ENCODE measurements around the gene RALGDS.
"Not testable (repeated sequence)": the region's sequence is repeated elsewhere in the genome, so short reads cannot be mapped to it uniquely, and the experiment has no call there.

The RALGDS gene

DNA sequence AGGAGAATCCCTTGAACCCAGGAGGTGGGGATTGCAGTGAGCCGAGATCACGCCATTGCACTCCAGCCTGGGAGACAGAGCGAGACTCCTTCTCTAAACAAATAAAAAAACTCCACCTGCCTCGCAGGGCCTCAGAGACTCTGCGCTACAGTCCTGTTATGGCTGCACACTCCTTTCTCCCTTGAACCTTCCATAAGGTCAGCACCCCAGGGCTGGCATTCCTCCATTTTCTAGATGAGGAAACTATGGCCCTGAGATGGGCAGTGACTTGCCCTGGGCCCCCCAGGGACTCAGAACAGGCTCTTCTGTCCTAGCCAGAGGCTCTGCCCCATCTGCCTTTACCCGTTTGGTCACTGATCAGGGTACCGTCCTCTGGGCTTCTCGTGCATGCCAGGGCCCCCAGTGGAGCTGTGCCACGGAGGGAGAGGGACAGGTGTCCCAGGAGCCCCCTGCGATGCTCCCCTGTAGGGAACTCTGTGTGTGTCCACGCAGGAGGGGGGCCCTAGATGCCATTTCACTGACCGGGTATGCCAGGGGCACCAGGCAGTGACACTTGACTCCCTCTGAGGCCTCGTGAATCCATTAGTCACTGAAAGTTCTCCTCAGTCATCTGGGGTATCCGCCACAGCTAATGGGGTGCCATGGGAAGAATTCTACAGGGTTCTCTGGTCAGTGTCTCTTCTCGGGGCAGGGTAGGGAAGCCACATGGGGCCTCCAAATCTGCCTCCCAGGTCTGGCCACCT lies 16.2 kb downstream of the RALGDS start:
- DNase-seq, result no peak

GRCh38 chr9:133103987-133104505 lies 17.0 kb downstream of the RALGDS start:
- DNase-seq, result no peak

DNA sequence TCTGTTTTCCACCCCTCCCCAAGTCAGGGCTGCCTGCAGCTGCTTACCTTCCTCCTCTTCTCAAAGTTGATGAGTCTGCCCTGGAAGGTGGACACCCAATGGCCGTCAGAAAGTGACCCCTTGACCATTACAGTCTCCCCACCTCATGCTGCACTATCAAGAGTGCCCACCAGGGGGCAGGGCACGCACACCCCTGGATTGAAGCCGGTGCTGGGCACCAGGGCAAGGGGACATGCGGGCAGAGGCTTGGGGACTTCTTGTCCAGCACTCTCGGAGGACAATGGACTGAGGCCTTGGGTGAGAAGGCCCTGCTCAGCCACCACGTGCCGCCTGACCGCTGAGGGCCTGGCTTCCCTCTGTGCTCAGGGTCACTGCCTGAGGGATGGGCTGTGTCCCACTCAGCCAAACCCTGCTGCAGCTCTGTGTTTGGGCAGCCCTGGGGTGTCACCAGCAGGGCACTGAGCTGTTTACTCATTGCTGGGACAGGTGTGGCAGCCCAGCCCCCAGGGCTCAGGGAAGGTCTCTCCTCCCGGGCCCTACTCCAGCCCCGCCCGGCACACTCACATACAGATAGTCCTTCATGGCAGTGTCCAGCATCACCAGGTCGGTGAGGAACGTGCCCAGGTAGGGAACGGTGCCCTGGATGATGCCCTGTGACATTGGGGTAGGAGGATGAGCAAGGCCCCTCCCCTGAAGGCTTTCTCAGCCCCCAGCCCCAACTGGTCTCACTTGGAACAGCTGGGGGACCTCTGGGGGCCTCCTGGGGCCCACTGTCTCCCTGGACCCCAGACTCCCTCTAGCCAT lies 17.7 kb downstream of the RALGDS start:
- DNase-seq, result peak in 1 of 2 donors; percentile 54

DNA sequence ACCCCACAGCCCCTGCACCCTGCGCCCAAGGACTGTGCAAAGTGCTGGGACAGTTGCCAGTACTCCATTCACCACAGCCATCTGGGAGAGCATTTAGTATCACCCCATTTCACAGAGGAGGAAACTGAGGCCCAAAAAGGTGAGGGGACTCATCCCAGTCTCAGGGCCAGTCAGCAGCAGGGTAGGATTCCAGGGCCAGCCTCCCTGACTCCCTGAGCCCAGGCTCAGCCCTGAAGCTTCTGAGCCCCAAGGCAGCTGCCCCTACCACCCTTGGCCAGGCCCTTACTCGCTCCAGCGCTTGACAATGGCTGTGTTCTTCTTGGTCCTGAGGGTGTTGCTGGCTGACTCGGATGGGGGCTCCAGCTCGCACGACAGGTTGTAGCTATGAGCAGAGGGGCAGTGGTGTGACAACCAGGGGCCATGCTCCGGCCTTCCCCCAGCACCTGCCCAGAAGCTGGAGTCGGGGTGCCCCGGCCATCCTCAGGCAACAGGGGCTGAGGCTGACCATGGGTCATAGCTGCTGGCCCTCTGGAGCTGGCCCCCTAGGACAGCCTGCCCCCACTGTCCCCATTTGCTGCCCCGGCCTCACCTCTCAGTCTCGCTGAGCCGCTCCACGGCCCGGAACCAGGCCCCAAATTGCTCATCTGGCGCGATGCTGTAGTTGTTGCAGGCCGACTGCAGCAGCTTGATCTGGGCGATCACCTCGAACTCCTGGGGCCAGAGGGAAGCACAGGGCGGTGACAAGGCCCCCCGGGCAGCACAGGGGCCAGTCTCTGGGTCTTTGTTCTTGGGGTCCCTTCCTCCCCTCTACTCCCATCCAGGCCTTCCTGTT lies 18.6 kb downstream of the RALGDS start:
- no peak for DNase-seq

DNA sequence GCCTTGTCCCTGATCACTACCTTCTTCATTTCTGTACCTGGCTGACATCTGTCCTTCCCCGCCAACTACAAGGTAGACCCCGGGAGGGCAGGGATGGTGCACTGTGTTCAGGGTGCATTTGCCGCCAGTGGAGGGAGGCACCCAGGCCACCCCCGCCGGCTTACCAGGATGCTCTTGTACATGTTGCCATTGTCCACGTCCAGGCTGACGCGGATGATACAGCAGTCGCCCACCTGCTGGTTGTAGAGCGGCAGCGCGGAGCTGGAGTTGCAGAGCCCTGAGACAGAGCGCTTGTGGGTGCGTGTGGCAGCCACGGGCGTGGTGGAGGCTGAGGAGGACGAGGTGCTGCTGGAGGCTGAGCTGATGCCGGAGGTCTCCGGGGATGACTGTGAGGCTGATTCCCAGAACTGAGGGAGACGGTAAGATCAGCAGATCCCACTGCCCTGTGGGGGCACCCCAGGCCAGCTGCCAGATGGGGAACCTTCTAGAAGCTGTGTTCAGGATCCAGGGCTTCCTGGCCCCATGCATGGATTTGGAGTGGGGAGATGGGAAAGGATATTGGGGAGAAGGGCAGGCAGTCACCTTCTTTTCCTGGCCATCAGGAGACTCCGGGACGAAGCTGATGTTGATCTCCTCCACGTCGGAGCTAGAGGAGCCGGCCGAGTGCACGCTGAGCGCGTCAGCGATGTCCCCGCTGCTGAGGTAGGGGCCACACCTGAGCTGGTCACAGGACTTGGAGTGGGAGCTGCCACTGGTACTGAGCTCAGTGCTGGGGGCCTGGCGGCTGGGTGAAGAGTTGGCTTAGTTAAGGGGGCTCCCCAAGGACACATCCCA lies 19.5 kb downstream of the RALGDS start:
- DNase-seq, result no peak

- DNase-seq, result no peak
Measured at GRCh38 chr9:133100506-133101355, 20.3 kb downstream of the RALGDS start.

GRCh38 chr9:133099726-133100505 lies 21.1 kb downstream of the RALGDS start:
- DNase-seq, result no peak

- no peak for DNase-seq
Measured at GRCh38 chr9:133098871-133099270, 22.2 kb downstream of the RALGDS start.

DNA sequence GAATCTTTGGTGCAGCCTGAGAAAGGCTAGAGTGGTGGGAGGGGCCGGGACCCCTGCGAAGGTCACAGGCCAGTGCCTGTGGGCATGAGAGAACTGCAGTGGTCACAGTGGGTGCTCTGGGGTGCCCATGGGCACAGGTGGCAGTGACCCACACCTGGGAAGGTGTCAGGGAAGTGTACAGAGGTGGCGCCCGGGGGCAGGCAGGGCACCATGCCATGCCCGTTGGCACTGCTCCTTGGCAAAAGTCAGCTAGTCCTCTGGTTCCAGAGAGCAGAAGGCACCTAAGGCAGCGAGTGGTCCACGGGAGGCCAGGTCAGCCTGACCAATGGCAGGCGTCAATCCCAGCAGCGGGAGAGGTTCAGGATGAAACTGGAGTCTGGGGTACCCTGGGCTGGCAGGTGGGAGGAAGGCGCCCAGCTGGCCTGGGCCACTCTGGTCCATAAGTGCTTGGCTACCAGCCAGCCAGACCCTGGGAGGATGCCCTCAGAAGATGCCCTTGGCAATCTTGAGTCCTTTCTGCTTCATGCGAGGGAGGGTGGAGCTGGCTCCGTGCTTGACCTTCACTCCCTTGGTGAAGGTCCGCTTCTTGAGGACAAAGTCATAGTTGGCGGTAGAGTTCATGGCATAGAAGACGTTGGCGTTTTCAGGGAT lies 22.8 kb downstream of the RALGDS start:
- no peak for DNase-seq

- no peak for DNase-seq
Measured at GRCh38 chr9:133094842-133095393, 26.1 kb downstream of the RALGDS start.

- not testable (repeated sequence) for DNase-seq
Measured at GRCh38 chr9:133094351-133094750, 26.7 kb downstream of the RALGDS start.

DNA sequence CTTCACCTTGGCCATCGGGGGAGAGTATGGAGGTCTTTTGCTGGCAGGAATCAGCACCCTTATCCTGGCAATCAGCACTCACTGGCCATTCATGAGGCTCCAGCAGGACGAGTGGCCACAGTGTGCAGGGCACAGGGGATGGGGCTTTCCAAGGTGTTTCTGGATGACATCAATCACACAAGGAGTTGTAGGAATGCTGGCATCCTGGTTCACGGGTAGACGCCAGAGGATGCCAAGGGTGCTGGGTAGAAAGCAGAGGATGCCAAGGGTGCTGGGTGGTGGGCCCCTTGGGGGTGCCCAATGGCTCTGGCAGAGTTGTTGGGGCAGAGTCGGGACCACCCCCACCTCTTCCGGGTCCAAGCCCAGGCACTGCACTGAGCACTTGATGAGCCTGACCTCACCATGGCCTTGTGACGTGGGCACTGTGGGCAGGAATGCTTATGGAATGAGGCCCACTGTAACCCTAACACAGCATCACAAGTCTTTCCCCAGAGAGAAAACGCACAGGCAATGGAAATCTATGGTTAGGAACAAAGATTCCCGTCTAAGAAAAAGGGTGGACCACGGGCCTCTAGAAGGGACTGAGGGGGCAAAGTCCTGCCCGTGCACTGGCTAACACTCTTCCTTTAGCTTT lies 30.2 kb downstream of the RALGDS start:
- no peak for DNase-seq

GRCh38 chr9:133090187-133090586 lies 30.9 kb downstream of the RALGDS start:
- no peak for DNase-seq

DNA sequence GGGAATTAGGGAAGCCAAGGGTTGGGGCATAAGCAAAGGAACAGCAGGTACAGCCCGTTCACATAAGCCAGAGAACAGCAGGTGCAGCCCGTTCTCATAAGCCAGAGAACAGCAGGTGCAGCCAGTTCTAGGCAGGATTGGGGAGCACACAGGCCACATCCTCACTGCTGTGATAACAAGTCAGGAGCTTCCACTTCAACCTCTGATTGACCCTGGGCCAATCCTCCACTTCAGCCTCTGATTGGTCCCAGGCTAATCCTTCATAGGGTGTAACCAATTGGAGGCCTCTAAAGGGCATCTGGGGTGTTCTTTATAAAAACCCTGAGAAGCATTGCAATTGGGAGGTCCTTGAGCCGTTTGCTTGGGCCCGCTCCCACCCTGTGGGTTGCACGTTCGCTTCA lies 31.8 kb downstream of the RALGDS start:
- no peak for DNase-seq

DNA sequence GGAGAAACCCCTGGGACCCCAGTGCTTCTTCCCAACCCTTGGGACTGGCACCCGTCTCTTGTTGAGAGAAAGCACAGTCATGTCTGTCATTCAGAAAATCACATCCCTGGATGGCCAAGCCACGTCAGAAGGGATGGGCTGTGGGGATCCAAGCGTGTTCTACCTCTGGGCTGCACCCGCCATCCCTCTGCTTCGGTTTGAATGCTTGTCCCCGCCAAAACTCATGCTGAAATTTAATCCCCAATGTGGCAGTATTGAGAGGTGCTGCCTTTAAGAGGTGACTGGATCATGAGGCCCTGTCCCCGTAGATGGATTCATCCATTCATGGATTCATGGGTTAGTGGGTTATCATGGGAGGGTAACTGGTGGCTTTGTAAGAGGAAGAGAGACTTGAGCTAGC lies 32.3 kb downstream of the RALGDS start:
- no peak for DNase-seq

DNA sequence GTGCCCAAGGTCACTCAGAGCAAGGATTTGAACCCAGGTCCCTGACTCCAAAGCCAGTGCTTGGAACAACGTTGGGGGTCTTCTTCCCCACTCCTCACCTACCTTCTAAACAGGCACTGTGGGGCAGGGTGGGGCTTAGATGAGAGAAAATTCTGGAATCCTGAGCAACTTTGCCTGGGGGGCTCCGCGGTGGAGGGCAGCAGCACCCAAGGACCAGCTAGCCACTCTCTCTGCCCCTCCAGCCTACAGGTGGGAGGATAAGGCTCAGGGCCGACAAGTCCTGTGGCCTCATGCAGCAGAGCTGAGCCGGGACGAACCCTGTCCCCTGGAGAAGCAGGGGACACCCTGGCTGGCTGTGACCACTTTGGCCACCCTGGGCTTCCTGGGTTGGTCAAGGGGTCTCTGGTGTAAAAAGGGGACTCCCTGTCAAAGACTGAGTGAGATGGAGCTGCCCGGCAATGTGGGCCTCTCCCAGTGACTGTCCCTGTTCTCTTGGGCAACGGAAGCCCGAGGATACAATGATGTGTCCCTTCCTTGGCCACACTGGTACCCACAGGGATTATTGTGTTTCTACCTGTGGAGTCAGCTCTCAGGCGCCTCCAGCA lies 32.8 kb downstream of the RALGDS start:
- DNase-seq, result no peak

GRCh38 chr9:133087429-133088145 lies 33.5 kb downstream of the RALGDS start:
- no peak for DNase-seq

GRCh38 chr9:133086894-133087293 lies 34.1 kb downstream of the RALGDS start:
- DNase-seq, result no peak
